H1 (cell line): Measurements from ENCODE around the gene ALPI. TPM values are rescaled to one million over a fixed set of nuclear protein-coding genes. Genes with fewer than 3 reads are reported as not detected.

Experiments used
- CTCF ChIA-PET: fragments of 300-600 bp; sonication (Branson Sonifier 250); formaldehyde crosslinking; loops from one replicate; lab custom pipeline; 2021; ENCODE audit not compliant: partially characterized antibody; lab: Charles Lee
- POLR2A ChIA-PET: fragments of 300-600 bp; sonication (Branson Sonifier 250); formaldehyde crosslinking; loops from one replicate; lab custom pipeline; 2021; ENCODE audit warnings: inconsistent platforms; ENCODE audit not compliant: partially characterized antibody; lab: Charles Lee
- DNase-seq, 2 experiments: peaks; one replicate each; pipeline versions ENCODE4 v3.0.0 to v3.0.0-alpha.2; 2010 to 2022; ENCODE audit warnings: low spot score in 2 of 2, low read depth in 1 of 2, mixed read lengths in 1 of 2
- FAIRE-seq: peaks from 2 replicates; lab custom pipeline; 2011; peaks lifted over from hg19 to GRCh38; lab: Jason Lieb, UNC
- H2AFZ ChIP-seq: 2 replicates; pipeline ENCODE4 v1.8.1; 2012; ENCODE audit warnings: low read length, inconsistent platforms
- H2AK5ac ChIP-seq: 2 replicates; pipeline ENCODE4 v1.6.1; 2013; ENCODE audit warnings: low read depth, low read length
- H2BK120ac ChIP-seq: replicated peaks from 2 replicates; pipeline ENCODE3; 2013; ENCODE audit warnings: low read depth, low read length, inconsistent platforms
- H2BK12ac ChIP-seq: 2 replicates; pipeline ENCODE4 v1.6.1; 2013; ENCODE audit warnings: low read depth, low read length
- H2BK15ac ChIP-seq: 2 replicates; pipeline ENCODE4 v1.6.1; 2013; ENCODE audit warnings: low read length
- H2BK20ac ChIP-seq: 2 replicates; pipeline ENCODE4 v1.6.1; 2013; ENCODE audit warnings: low read length
- H2BK5ac ChIP-seq: 2 replicates; pipeline ENCODE4 v1.6.1; 2013; ENCODE audit warnings: low read depth, low read length
- H3K14ac ChIP-seq: 2 replicates; pipeline ENCODE4 v1.6.1; 2013; ENCODE audit warnings: inconsistent platforms; ENCODE audit not compliant: insufficient read length
- H3K18ac ChIP-seq: 2 replicates; pipeline ENCODE4 v1.6.1; 2013; ENCODE audit warnings: low read length; ENCODE audit errors: extremely low read depth
- H3K23ac ChIP-seq: 2 replicates; pipeline ENCODE4 v1.6.1; 2013; ENCODE audit warnings: inconsistent platforms; ENCODE audit not compliant: insufficient read length
- H3K23me2 ChIP-seq: 2 replicates; pipeline ENCODE4 v1.6.1; 2013; ENCODE audit warnings: low read depth, low read length
- H3K27ac ChIP-seq: 2 replicates; pipeline ENCODE4 v1.6.1; 2011; ENCODE audit warnings: low read depth, low read length, inconsistent platforms
- H3K27me3 ChIP-seq, 4 experiments: replicated peaks in 1 of 4; 1 replicate in 1 of 4; 2 replicates in 3 of 4; pipeline versions ENCODE4 v1.6.1 to v1.8.1; 2011 to 2013; ENCODE audit warnings: low read length in 3 of 4, mild to moderate bottlenecking in 3 of 4, inconsistent platforms in 2 of 4, mixed read lengths in 2 of 4, moderate library complexity in 1 of 4; ENCODE audit not compliant: control insufficient read depth in 3 of 4, insufficient read depth in 3 of 4; ENCODE audit errors: extremely low read depth in 1 of 4
- H3K36me3 ChIP-seq, 4 experiments: 2 replicates each; pipeline versions ENCODE4 v1.6.1 to v1.8.1; 2011 to 2013; ENCODE audit warnings: mild to moderate bottlenecking in 4 of 4, low read length in 3 of 4, moderate library complexity in 2 of 4, control low read depth in 1 of 4, inconsistent platforms in 1 of 4; ENCODE audit not compliant: insufficient read depth in 4 of 4, control insufficient read depth in 2 of 4
- H3K4ac ChIP-seq: replicated peaks from 2 replicates; pipeline ENCODE3; 2013; ENCODE audit warnings: low read length, low read depth, mixed read lengths, inconsistent platforms; ENCODE audit not compliant: insufficient read length
- H3K4me1 ChIP-seq, 4 experiments: replicated peaks in 1 of 4; 1 replicate in 1 of 4; 2 replicates in 3 of 4; pipeline versions ENCODE4 v1.6.1 to v1.8.1; 2011 to 2013; ENCODE audit warnings: low read length in 3 of 4, inconsistent platforms in 2 of 4, mixed read lengths in 1 of 4; ENCODE audit not compliant: insufficient read depth in 4 of 4, control insufficient read depth in 3 of 4
- H3K4me2 ChIP-seq, 2 experiments: 2 replicates each; pipeline versions ENCODE4 v1.6.1 to v1.8.1; 2011 to 2013; ENCODE audit warnings: low read depth in 2 of 2, low read length in 2 of 2, control low read depth in 1 of 2, inconsistent platforms in 1 of 2, mild to moderate bottlenecking in 1 of 2; ENCODE audit not compliant: insufficient read depth in 1 of 2
- H3K4me3 ChIP-seq, 4 experiments: fragments of 200-600, 300-600 bp in 1 of 4; sonication (generic), shearing (Covaris generic), sonication (Bioruptor Twin) in 1 of 4; 2 replicates each; pipeline versions ENCODE4 v1.5.1 to v1.8.1; 2011 to 2016; ENCODE audit warnings: low read length in 4 of 4, low read depth in 3 of 4, control low read depth in 2 of 4, inconsistent platforms in 2 of 4, mild to moderate bottlenecking in 2 of 4, mixed read lengths in 1 of 4, moderate library complexity in 1 of 4; ENCODE audit not compliant: insufficient read depth in 2 of 4; ENCODE audit errors: extremely low read depth in 1 of 4
- H3K56ac ChIP-seq: replicated peaks from 2 replicates; pipeline ENCODE3; 2013; ENCODE audit warnings: low read depth, mild to moderate bottlenecking, mixed read lengths, low read length, inconsistent platforms; ENCODE audit not compliant: insufficient read length
- H3K79me1 ChIP-seq: 2 replicates; pipeline ENCODE4 v1.6.1; 2013; ENCODE audit warnings: low read depth, low read length, control low read depth
- H3K79me2 ChIP-seq, 2 experiments: 2 replicates each; pipeline versions ENCODE4 v1.6.1 to v1.8.1; 2012 to 2013; ENCODE audit warnings: low read length in 2 of 2, mild to moderate bottlenecking in 2 of 2, inconsistent platforms in 1 of 2; ENCODE audit not compliant: insufficient read depth in 2 of 2, control insufficient read depth in 1 of 2
- H3K9ac ChIP-seq, 4 experiments: replicated peaks in 1 of 4; 1 replicate in 1 of 4; 2 replicates in 3 of 4; pipeline versions ENCODE4 v1.6.1 to v1.8.1; 2011 to 2013; ENCODE audit warnings: low read depth in 3 of 4, low read length in 3 of 4, control low read depth in 2 of 4, mild to moderate bottlenecking in 2 of 4, moderate library complexity in 2 of 4, inconsistent platforms in 1 of 4; ENCODE audit errors: extremely low read depth in 1 of 4
- H3K9me3 ChIP-seq, 2 experiments: 2 replicates each; pipeline versions ENCODE4 v1.6.1 to v1.8.1; 2012 to 2013; ENCODE audit warnings: mild to moderate bottlenecking in 2 of 2, moderate library complexity in 2 of 2, control low read depth in 1 of 2, inconsistent platforms in 1 of 2, low read depth in 1 of 2, low read length in 1 of 2, mixed read lengths in 1 of 2; ENCODE audit not compliant: insufficient read depth in 2 of 2
- H4K20me1 ChIP-seq, 2 experiments: replicated peaks in 1 of 2; 2 replicates each; pipeline versions ENCODE3 to v1.8.1; 2011 to 2013; ENCODE audit warnings: inconsistent platforms in 2 of 2, low read length in 2 of 2, mild to moderate bottlenecking in 1 of 2; ENCODE audit not compliant: insufficient read depth in 2 of 2, control insufficient read depth in 1 of 2
- H4K5ac ChIP-seq: 2 replicates; pipeline ENCODE4 v1.6.1; 2013; ENCODE audit warnings: low read length, low read depth, mixed read lengths, inconsistent platforms; ENCODE audit not compliant: insufficient read length
- H4K8ac ChIP-seq: 2 replicates; pipeline ENCODE4 v1.8.0; 2013; ENCODE audit warnings: mild to moderate bottlenecking, moderate library complexity, low read length, inconsistent platforms; ENCODE audit not compliant: insufficient read depth; ENCODE audit errors: extremely low read depth
- H4K91ac ChIP-seq: replicated peaks from 2 replicates; pipeline ENCODE3; 2013; ENCODE audit warnings: low read length, mixed read lengths, inconsistent platforms; ENCODE audit not compliant: insufficient read length
- EGR1 ChIP-seq: IDR thresholded peaks from 2 replicates; pipeline ENCODE4 v1.6.1; 2011; ENCODE audit warnings: low read depth, low read length, borderline replicate concordance
- EZH2 ChIP-seq: fragments of 200-600 bp; sonication (generic); IDR thresholded peaks from 2 replicates; pipeline ENCODE4 v1.7.1; 2012; ENCODE audit warnings: low read depth, mild to moderate bottlenecking, moderate library complexity, low read length, inconsistent platforms; ENCODE audit not compliant: severe bottlenecking
- FOSL1 ChIP-seq: IDR thresholded peaks from 2 replicates; pipeline ENCODE4 v1.6.1; 2011; ENCODE audit warnings: mild to moderate bottlenecking, low read depth, low read length, moderate library complexity; ENCODE audit not compliant: insufficient read depth
- KDM4A ChIP-seq: IDR thresholded peaks from one replicate; pipeline ENCODE4 v1.7.1; 2012; ENCODE audit warnings: low read depth, mild to moderate bottlenecking, moderate library complexity, low read length, inconsistent platforms; ENCODE audit not compliant: severe bottlenecking
- PHF8 ChIP-seq: fragments of 200-600 bp; sonication (generic); conservative IDR thresholded peaks from 2 replicates; pipeline ENCODE4 v1.7.1; 2012; ENCODE audit warnings: low read depth, mild to moderate bottlenecking, inconsistent platforms, low read length, moderate library complexity
- RNF2 ChIP-seq: fragments of 200-900, 300-1000 bp; sonication (generic); IDR thresholded peaks from 2 replicates; pipeline ENCODE4 v1.7.1; 2016; ENCODE audit warnings: borderline replicate concordance, low read depth, mild to moderate bottlenecking, antibody characterized with exemption, low read length; ENCODE audit not compliant: poor library complexity, severe bottlenecking; ENCODE audit errors: missing control alignments
- SIX5 ChIP-seq: IDR thresholded peaks from 2 replicates; pipeline ENCODE4 v1.6.1; 2011; ENCODE audit warnings: mild to moderate bottlenecking, low read depth, low read length
- WGBS, 2 experiments: shearing (Covaris generic) in 1 of 2; methylation state at CpG; one replicate each; pipeline versions ENCODE4 v1.1.6 to v1.1.7; 2013 to 2015; ENCODE audit warnings: low lambda C conversion rate in 2 of 2, mixed read lengths in 2 of 2, inconsistent platforms in 1 of 2, low coverage in 1 of 2, missing lambda C conversion rate in 1 of 2; ENCODE audit not compliant: insufficient replicate concordance in 2 of 2, insufficient coverage in 1 of 2, insufficient read length in 1 of 2; ENCODE audit errors: extremely low coverage in 1 of 2, missing lambda C conversion rate in 1 of 2; 5-methylcytosine and 5-hydroxymethylcytosine counted together
- polyA plus RNA-seq, 7 experiments: library from polyadenylated mRNA; depleted of rRNA in 3 of 7; stranded (reverse) in 5 of 7; unstranded in 2 of 7; fragments of >200 nt in 5 of 7; fragments of 200-250 nt in 2 of 7; gene quantifications; 1 replicate in 5 of 7; 2 replicates in 1 of 7; 4 replicates in 1 of 7; pipeline versions ENCODE4 v1.2.1 to v1.2.3, GENCODE V29; 2011 to 2013; ENCODE audit warnings: missing spikeins in 2 of 7, mixed read lengths in 2 of 7
- total RNA-seq: library from RNA; stranded (reverse); fragmentation: NEBNext Ultra II Directional; extraction: Animal tissue kit (Norgen Biotek cat#: 25700); gene quantifications from 2 replicates; pipeline ENCODE4 v1.2.1, GENCODE V29; 2021

Gene ALPI
- total and polyA plus RNA-seq, 2 of the 8 experiments (the other 6 are each of a cell fraction or from before 2014, with no cell fraction given), result not detected

DNA sequence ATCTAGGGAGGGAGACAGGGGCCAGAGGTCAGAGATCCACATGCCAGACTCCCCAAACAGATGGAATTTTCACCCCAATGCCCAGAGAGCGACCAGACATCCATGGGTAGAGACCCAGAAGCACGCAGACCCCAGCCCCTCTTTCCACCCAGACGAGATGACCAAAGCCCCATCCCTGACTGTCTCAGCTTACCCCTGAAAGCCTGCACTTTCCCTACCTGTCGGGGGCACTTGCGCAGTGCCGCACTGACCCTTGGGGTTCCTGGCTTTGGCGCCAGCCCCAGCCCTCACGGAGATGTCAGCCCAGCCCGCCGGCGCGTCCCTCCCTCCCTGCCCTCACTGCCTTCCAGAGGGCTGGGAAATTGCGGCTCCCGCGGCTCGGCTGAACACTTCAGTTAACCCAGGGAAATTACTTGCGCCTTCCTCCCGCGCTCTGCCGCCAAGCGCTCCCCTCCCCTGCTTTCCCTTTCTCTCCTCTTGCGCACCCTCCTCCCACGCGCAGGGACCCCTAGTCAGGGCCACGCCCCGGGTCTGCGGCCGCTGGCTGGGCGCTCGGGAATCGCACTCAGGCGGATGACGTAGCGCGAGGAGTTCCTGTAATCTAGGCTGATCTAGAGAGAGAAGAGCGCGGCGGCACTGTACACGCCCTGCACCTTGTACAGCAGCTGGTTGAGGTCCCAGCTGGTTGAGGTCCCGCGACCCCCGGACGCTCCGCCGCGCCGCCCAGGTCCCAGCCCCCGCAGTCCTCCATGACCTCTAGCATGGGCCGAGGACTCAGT is 37.3 kb upstream of the ALPI start:
- Histone ChIP-seq H3K27ac (no peak overlapping the region), H4K5ac (peak overlapping the region; percentile 18), H3K4ac (peak overlapping the region; percentile 41), H2AFZ (no peak overlapping the region), H4K20me1 (peaks cover 5 to 13% of the 10 kb centered on the region in 2 experiments), H3K27me3 (peaks cover 12 to 40% (median 36%) of the 10 kb centered on the region in 4 experiments), H3K4me2 (peak overlapping the region; percentile 77 to 88), H2BK5ac (peak overlapping the region; percentile 52; the same call in 1 of the 2 replicates), H2AK5ac (no peak overlapping the region), H3K23ac (no peak overlapping the region), H4K8ac (peak overlapping the region; percentile 43; the same call in 1 of the 2 replicates), H2BK20ac (no peak overlapping the region), H3K14ac (no peak overlapping the region), H2BK120ac (no peak overlapping the region), H3K9ac (peak overlapping the region; percentile 60 to 67 (median 62); a peak in 6 of 7 replicates), H3K4me1 (peaks cover 4 to 34% (median 22%) of the 10 kb centered on the region in 4 experiments), H3K23me2 (peaks cover 23% of the 10 kb centered on the region; the same call in 1 of the 2 replicates), H4K91ac (peak overlapping the region; percentile 34), H3K9me3 (no peaks in the 10 kb centered on the region), H3K56ac (no peak overlapping the region), H3K18ac (peak overlapping the region; percentile 90), H2BK12ac (peak overlapping the region; percentile 75; the same call in 1 of the 2 replicates), H3K79me2 (peaks cover 0 to 44% of the 10 kb centered on the region in 2 experiments; a peak in 2 of 4 replicates), H3K36me3 (peaks cover 8 to 55% (median 32%) of the 10 kb centered on the region in 4 experiments), H3K79me1 (peaks cover 4% of the 10 kb centered on the region), H2BK15ac (peak overlapping the region; percentile 88; the same call in 1 of the 2 replicates), H3K4me3 (peak overlapping the region; percentile 69 to 95 (median 76))
- POLR2A ChIA-PET, result interaction anchor here (0.7 to 7.0 kb wide), 12 partner anchors 8 to 95 kb away, joined by 3 to 57 read pairs (median 4); partner anchors contain the start of gene ALPG
- CTCF ChIA-PET, result interaction anchor here (0.7 to 9.8 kb wide), 14 partner anchors 8 to 392 kb away, joined by 3 to 80 read pairs (median 6); partner anchors contain the start of gene PRSS56
- WGBS, 2 experiments, result 7% methylated on average over 37 of the region's 49 CpGs; no CpG with 5 or more reads in 1 of the 2 experiments
- TF ChIP-seq EZH2 (peak; percentile 45), FOSL1 (no peak), PHF8 (0 out of 2 replicates have a peak, but pooled peaks have one; percentile 20), RNF2 (peak; percentile 30), SIX5 (no peak), EGR1 (peak; percentile 45; the same call in 1 of the 2 replicates), KDM4A (peak; percentile 45)
- DNase-seq (peak in 1 of 2 experiments; percentile 63), FAIRE-seq (no peak)
